Hypothalamus (tissue), 51 donors: ENCODE results near the gene TEAD1.

Experiments used
- DNase-seq, 51 donors: peaks; one replicate each; lab custom pipeline; 2025; lab: John Stamatoyannopoulos, UW

TEAD1 gene

DNA sequence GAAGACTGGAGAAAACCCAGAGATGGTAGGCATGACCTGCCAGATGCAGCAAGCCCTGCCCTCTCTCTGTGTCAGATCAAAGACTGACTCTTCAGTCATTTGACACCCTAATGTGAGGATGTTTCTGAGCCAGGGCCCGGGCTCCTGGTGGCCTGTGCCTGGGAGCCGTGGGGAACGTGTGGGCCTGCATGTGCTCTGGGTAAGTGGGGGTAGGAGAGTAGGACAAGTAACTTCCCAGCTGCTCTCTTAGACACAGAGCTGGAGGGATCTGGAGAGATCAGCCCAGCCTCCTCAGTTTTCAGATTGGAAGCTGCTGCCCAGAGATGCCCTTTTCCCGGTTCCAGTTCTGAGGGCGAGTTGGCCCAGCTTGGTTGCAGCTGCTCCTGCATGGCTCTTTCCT lies 110.8 kb downstream of the TEAD1 start:
- no peak for DNase-seq

DNA sequence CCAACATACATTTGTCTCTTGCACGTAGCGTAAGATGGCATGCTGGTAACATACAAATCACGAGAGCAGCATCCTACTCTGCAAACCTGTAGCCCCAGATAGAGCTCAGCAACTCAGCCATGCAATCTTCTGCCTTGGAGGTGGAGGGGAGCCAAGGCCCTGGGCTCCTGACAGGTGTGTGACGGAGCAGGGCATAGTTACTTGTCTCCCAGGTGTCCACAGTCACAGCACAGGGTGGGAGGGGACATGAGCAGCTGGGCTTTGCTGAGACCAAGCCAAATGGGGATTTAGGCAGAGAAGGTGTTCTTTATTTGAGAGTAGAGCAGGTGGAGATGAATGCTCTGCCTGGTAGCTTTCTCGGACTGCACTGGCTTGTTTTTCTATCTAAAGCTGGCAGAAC lies 111.7 kb downstream of the TEAD1 start:
- no peak for DNase-seq

DNA sequence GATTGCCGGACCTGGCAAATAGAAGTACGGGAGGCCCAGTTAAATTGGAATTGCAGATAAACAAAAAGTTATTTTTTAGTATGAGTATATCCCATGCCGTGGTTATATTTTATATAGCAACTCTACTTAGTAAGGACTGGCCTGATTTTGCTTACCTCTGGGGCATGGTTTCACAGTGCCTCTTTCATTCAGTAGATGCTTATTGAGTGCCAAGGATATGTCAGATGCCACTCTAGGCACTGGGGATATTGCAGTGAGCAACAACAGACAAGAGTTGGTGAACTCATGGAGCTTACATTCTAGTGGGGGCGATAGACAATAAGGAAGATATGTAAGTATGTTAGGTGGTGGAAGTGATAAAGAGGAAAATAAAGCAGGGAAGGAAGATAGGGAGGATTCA lies 112.2 kb downstream of the TEAD1 start:
- DNase-seq = no peak

DNA sequence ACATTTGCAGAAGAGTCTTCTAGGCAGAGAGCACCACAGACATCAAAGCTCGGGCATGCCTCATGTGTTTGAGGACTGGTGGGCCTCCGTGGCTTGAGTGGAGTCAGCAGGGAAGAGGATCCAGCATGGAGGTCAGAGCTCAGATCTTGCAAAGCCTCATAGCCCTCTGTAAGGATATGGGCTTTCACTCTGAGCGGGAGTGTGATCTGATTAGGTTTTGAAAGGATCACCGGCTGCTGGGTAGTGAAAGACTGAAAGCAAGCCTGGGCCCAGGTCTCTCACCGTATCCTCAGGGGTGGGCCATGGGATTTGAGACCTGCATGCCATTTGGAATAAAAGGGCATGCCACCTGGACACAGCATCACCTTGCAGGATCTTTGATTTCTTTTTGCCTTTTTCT lies 112.7 kb downstream of the TEAD1 start:
- DNase-seq = no peak

DNA sequence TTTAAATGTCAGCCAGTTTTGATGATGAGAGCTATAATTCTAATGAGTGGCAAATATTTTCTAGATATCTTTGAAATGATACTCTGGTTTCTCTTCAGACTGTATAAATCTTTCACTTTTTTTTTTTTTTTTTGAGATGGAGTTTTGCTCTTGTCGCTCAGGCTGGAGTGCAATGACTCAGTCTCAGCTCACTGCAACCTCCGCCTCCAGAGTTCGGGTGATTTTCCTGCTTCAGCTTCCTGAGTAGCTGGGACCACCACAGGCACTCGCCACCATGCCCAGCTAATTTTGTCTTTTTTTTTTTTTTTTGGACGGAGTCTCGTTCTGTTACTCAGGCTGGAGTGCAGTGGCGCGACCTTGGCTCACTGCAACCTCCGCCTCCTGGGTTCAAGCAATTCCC lies 113.6 kb downstream of the TEAD1 start:
- DNase-seq = no peak

DNA sequence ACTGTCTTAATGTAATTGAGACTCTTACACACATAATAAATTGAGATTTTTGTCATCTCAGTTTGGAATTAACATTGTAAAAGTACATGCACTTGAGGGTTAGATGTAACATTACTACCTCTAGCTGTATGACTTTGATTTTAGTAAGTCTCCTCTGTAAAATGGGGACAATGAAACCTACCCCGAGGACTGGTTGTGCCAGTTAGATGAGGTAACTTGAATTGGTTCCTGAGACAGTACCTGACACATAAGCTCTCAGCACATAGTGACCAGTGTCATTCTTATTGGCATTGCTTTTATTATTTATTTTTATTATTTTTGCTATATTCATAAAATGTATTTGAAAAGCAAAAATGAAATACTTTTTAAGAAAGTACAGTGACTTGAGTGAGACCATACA lies 114.8 kb downstream of the TEAD1 start:
- DNase-seq = no peak

DNA sequence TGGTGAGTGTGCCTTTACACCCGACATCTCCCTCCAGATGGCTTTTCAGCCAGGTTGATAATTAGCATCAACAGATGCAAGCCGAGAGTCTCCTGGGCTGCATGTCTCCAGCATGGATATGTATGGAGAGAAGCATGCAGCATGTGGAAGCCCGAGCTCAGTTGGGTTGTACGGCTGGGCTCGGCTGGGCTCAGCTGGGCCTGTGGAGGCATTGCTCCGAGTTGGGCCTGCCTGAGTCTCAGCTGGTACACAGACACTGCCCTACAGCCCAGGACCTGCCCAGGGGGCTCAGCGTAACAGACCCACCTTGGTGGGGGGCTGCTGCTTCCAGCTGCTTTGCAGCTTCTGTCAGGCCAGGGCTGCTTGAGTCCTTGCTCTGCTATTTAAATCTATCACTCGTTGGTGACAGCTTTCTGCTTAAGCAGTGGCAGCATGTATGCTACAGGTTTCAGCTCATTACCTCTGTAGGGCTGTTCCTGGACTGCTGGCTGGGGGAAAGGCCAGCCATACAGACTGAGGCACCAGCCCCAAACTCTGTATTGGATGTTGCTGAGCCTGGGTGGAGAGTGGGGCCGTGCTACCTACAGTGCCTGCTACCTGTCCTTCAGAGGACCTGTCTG lies 115.5 kb downstream of the TEAD1 start:
- DNase-seq = no peak

DNA sequence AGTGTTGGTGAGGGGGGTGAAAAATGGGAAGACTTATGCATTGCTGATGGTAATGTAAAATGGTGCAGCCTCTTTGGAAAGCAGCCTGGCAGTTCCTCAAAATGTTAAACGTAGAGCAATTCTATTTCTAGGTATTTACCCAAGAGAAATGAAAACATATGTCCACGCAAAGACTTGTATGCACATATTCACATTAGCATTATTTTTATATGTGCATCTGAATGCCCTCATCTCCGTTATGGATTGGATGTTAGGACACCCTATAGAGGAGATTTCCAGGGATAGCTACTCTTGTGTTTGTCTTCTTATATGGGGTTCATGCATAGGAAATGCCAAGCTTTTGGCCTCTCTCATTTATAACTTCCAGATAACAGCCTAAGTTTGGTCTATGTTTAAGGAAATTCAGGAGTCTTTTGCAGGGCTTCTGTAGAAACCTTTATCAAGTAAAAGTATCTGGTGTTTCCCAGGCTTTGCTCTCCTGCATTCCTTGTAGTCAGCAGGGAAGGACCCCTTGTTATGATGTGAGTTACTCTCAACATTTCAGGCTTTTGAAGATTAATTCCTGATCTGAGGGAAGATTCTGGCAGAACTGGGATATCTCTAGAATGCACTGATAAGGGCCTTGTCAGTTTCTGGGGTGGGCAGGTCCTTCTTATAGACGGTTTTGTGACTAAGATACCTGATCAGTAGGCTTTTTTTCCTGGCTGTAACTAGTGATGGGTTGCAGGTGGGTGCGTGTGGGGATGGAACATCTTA lies 116.8 kb downstream of the TEAD1 start:
- no peak for DNase-seq

DNA sequence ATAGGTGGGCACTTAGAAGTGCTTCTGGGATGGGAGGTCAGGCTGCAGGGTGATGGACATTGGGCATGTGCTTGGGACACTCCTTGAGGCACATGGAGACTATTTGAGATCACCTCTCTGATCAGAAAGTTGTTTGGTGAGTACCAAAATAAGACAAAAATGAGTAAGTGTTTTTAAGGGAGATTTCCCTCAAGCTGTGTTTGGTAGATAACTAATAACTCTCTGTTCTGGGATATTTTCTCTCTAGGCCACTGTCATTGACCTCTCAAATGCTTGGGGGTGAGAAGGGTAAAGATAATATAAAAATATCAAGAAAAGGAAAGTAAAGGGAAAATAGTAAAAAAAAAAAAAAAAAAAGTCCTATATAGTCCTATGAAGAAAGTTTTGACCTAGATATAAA lies 117.8 kb downstream of the TEAD1 start:
- no peak for DNase-seq

DNA sequence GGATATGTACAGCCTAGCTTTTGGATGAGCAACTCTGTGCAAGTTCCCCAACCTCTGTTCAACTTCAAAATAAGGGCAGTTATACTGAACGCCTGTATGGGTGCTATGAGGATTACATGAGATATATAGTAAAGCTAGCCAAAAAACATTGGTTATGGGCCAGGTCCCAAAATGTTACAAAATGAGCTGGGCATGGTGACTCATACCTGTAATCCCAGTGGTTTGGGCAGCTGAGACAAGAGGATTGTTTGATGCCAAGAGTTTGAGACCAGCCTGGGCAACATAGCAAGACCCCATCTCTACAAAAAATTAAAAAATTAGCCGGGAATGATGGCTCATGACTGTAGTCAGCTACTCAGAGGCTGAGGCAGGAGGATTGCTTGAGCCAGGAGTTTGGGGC lies 118.4 kb downstream of the TEAD1 start:
- DNase-seq = no peak

DNA sequence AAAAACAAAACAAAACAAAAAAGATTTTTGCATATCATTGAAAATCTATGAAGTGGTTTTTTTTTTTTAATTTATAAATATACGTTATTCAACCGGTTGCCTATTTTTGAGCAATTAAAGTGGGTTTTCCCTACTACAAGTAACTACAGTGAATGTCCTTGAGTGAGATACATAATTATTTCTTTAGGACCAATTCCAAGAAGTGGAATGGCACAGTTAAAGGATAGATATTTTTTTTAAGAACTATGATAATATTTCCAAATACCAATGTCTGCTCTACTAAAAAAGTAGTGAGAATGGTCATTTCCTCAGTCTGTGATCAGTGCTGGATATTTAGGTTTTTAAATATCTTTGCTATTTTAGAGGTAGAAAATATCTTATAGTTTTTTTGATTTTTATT lies 118.8 kb downstream of the TEAD1 start:
- DNase-seq = no peak

DNA sequence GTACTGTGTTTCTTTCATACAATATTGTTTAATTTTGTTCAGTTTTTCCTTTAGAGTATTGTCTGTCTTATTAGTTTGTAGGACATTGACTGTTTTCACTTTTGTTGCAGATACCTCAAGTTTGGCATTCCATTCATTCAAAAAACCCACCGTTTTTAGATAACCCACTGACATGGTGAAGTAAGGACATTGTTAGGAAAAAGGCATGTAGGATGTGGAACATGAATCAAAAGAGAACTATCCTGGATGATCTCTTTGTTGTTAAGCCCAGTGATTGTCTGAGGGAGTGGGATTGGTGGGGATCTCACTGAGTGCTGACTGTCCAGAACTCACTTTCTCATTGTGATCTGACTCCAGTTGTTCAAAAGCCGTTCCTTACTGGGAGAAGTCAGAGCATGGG lies 119.3 kb downstream of the TEAD1 start:
- DNase-seq = no peak

DNA sequence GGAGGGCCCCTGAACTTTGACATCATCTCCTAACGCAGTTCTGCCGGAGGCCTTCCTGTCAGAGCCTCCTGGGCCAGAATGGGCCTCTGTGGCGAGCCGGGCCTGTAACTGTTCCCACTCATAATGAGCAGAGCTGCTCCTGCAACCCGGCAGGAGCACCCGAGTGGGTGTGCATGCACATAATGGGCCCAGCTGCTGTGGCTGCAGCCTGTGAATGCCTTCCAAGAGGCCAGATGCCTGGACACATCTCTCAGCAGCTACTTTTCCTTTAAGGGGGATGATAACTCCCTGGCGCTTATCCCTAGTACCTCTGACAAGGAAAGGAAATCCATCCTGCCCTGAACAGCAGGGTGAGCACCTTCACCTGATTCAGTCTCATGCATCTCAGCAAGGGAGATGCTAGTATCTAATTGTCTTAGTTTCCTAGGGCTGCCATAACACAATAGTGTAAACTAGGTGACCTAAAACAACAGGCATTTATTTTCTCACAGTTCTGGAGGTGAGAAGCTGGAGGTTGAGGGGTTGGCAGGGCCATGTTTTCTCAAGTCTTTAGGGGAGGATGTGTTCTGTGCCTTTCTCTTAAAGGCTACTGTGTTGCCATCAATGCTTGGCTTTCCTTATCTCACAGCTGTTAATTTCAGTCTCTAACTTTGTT lies 120.5 kb downstream of the TEAD1 start:
- DNase-seq = no peak

DNA sequence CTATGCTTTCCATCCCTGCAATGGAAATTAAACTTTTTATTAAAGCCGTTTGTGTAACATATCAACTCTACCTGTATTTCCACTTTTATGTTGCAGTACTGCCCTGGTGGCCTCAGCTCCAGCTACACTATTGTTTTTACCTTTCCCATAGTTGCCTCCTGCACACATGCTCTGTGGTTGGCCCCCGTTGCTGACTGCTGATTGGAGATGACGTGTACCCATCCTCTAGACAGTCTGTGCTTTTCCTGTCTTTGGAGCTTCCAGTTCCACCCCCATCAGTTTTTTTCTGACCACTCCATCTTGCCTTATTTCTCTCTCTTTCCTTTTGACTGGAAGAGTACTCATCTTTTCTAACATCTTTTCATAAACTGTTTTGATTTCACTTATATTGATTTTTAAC lies 123.8 kb downstream of the TEAD1 start:
- DNase-seq = no peak

DNA sequence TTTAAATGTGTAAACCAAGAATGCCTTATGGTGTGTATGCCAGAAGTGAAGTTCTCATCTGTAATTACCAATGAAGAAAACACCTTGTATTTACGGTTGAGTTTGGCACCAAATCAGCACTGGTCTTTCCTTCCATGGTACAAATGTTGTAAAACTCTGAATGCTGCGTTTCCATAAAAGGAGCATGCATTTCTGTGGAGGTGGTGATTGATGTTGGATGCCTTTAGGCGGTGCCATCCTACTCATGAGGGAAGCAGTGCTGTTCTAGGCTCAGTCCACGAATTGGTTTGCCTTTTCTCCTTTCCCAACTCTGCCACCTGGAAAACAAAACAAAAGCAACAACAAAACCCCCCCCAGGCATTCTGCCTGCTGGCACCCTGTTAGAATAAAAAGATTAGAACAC lies 124.4 kb downstream of the TEAD1 start:
- peak in 1 of 51 donors; percentile 9 for DNase-seq

DNA sequence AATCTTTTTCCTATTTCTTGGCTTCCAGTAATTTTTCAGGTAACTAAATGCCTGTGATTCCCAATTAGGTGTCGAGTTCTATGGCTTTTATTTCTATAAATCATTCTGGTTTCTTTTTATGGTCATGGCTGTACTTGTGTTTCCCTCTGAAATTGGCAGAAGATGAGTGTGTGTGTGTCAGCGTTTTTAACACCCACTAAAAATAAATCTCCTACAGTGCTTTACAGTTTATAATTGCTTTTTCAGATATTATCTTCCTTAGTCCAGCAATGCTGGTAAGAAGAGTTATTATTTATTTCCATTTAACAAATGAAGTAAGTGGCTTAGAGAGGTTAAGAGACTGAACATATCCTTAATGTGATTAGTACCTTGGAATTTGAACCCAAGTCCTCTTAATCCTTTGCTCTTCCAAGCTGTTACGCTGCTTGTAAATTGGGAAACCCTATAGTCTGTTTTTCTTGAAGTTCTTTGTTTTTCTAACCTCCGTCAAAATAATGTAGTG lies 125.2 kb downstream of the TEAD1 start:
- no peak for DNase-seq

DNA sequence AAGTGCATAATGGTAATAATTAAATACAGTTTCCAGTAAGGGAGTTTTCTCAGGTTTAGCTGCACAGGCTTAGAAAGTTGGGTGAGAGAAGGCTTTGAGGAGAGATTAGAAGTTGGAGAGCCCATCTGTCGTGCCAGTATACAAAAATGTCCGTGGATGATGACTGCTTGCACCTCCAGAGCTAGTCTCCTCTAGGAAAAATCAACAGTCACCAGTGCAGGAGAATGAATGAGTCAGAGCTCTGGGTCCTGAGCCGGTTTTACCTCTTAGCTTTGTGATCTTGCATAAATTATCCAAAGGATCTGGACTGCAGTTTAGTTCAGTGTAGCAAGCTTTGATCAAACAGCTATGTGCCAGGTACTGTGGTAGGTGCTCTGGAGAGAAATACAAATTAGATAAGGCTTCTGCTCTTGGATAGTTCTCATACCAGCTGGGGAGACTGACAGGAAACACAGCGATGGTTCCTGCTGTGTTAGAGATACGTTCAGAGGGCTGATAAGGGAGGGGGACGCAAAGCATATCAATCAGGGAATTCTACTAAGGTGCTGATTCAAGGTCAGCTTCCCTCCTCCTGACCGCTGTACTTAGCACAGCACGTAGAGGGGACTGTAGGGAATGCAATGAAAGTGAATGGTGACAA lies 125.9 kb downstream of the TEAD1 start:
- peak in 2 of 51 donors; percentile 17 to 38 for DNase-seq

DNA sequence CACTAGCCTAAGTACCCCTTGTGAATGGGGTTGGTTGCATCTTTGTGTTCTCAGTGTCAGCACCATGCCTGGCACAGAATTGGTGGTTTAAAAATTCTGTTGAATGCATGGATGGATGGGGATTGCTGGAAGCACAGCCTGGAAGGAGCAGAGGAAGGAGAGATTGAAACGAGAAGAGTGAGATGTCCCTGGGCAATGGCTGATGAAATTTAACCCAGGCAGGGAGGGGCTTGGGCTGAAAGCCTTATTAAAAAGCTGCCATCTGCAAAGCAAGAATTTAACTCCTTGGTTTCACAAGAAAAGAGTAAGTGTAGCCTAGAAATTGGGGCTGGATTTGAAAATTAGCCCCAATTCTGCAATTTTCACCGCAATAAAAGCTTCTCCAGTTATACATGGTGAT lies 126.7 kb downstream of the TEAD1 start:
- DNase-seq = no peak

DNA sequence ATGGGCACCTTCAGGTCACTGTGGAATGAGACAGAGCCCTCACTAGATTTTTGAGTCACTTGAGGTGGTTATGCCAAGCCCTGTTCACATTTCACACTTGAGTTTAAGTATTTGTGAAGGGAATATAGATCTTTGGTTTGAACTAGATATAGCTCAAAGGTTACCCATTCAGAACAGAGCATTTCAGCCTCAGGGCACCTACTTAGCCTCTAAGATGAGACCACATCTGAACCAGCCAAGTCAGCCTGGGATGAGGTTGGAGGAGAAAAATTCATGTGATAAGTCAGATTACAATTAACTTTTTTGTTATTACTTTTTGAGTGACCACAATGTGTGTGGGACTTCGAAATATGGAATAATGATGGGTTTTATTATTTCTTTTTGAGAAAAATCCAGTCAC lies 127.8 kb downstream of the TEAD1 start:
- DNase-seq = no peak

DNA sequence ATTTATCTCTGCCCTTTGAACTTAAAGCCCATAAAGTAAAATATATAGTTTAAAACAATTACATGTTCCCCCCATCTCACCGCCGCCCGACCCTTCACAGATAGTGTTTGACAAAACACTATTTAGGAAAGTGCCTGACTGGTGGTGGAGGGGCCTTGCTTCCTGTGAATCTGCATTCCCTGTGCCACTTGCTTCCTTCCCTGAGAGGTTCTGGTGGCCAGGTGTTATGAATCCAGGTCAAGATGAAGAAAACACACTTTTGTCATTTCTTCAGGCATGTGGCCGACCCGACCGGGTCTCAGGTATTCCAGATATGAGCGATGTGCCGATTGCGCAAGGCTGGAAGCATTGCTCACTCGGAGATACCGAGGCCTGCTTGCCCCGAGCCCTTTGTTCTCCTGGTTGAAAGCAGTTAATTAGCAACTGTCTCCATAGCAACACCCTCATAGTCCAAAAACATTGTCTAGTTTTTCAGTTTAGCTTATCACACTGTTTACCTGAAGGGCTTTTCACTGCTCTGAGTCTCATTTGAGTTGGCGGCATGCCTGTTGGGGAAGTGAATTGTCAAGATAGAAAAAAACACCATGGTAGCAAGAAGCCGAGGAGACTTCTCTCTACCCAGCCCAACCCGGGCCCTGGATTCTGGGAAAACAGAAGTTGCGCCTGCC lies 128.3 kb downstream of the TEAD1 start:
- peak in 8 of 51 donors; percentile 15 to 65 (median 36) for DNase-seq
